NCI-H1105 treated with DMSO at 0.1 percent for 48 hours (cell line): ENCODE measurements around the gene KRT8.

Experiments
- DNase-seq: peaks from one replicate; lab custom pipeline; 2025; lab: John Stamatoyannopoulos, UW

Gene KRT8

GRCh38 chr12:52904509-52905300, at the start of gene KRT8:
Gene KRT8, minus strand, starts transcription at chr12:52905076. Its CDS starts 95 bp downstream, at chr12:52904981.
- peak; percentile 75 for DNase-seq

DNA sequence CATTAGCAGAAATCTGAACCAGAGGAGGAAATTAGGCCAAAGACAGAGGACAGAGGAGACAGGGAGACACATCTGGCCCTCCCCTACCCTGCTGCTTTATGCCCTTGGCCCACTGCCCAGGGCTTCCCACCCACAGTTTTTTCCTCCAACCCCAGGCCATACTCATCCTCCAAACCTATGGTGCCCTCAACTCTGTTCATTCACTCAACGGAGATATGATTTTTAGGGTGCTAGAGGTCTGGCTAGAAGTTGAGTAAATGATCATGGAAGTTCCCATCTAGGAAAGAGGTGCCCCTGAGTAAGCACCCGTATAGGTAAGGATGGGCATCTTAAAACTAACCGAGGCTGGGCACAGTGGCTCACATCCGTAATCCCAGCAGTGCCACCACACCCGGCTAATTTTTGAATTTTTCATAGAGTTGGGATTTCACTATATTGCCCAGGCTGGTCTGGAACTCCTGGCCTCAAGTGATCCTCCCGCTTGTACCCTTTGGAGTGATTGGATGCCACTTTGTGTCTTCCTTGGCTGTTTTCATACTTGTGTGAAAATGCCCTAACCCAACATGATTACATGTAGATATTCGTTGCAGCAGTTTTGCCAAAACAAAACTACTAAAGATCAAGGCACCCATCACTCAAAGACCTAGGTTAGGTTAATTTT, 48.4 kb upstream of the KRT8 start:
- no peak for DNase-seq

GRCh38 chr12:52952076-52952801, 47.4 kb upstream of the KRT8 start:
- no peak for DNase-seq

DNA sequence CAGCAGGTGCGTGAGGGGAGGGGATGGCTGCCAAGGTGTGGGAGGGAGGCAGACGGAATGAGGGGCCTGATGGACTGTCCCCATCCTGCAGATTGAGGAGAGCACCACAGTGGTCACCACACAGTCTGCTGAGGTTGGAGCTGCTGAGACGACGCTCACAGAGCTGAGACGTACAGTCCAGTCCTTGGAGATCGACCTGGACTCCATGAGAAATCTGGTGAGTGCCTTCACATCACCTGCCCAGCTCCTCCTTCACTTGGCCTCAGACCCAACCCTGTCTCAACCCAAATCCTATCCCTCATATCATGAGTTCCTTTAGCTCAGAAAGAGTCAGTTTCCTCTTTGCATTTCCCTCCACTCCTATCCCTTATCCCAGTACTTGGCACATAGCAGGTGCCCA, 46.8 kb upstream of the KRT8 start:
- no peak for DNase-seq

DNA sequence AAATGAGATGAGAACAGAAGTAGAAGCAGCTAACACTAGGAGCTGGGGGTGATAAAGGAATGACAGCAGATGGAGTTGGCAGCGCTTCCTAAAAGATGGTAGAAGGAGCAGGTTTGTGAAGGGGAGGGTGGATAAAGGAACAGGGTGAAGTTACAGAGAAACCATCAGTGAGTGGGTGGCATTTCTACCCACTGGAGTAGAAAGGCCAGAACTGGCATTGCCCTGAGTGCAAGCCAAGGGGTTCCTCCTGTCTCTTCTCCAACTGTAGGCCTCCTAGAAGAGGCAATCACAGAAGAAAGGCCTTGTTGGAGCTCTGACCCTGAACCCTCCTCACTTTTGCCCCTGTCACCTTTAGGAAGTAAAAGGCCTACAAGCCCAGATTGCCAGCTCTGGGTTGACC, 46.2 kb upstream of the KRT8 start:
- no peak for DNase-seq

- no peak for DNase-seq
Observed at GRCh38 chr12:52950553-52950952, 45.7 kb upstream of the KRT8 start.

GRCh38 chr12:52949413-52950331, 44.8 kb upstream of the KRT8 start:
- DNase-seq = peak; percentile 12

DNA sequence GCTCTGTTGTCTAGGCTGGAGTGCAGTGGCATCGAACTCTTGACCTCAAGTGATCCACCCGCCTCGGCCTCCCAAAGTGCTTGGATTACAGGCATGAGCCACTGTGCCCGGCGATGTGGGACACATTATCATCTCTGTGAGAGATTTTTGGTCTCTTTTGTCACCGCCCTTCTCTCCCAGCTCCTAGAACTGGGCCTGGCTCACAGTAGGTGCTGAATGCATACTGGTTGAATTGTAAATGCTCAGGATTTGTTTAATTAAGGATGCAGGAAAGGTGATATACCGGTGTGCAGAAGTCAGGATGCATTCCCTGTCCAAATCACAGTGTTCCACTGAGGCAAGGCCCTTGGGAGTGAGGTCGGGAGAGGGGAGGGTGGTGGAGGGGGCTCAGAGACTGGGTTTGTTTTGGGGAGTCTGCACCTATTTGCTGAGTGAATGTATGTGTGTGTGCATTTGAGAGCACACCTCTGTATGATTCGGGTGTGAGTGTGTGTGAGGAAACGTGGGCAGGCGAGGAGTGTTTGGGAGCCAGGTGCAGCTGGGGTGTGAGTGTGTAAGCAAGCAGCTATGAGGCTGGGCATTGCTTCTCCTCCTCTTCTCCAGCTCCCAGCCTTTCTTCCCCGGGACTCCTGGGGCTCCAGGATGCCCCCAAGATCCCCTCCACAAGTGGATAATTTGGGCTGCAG, 43.0 kb upstream of the KRT8 start:
- no peak for DNase-seq

- DNase-seq = no peak
Observed at GRCh38 chr12:52946797-52947547, 42.1 kb upstream of the KRT8 start.

- no peak for DNase-seq
Observed at GRCh38 chr12:52946334-52946733, 41.5 kb upstream of the KRT8 start.

GRCh38 chr12:52945389-52946232, 40.7 kb upstream of the KRT8 start:
- no peak for DNase-seq

DNA sequence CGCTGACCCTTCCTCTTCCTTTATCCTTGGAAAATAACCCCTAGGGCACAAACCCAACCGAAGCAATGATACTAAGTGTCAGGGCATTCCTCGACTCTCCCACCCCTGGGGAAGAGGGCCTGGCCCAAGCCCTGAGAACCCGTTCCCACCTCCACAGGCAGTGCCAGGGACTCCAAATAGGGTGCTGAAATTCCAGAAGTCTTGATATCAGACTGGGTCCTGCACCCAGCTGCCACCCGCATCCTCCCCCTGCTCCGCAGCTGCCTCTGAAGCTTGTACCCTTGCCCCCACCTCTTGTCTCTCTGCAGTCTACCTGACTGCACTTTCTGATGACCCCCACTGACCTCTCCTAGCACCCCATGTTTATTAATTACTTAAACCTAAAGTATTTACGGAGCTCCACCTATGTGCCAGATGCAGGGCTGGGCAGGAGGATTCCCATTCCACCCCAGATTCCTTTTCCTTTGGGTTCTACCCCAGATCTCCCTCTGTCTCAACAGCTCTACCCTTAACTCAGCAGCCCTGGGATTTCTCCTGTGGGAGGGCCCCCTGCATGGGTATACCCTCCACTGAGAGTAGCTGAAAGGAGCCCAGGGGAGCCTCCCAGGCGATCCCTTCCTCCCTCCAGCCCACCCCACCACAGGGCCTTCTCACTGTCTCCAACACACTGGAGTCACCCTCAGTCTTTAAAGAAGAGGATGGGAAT, 40.0 kb upstream of the KRT8 start:
- DNase-seq = no peak

DNA sequence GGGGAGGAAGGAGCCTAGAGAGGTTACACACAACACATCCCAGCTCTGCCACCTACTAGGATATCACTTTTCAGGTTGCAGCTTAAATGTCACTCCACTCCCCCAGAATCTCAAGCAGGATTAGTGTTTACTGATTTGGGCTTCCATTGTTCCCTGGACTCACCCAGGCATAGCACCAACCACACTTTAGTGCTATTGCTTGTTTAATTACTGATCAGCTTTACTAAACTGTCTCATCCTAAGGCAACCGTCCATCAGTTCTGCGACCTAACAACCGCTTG, 38.0 kb upstream of the KRT8 start:
- DNase-seq = no peak

DNA sequence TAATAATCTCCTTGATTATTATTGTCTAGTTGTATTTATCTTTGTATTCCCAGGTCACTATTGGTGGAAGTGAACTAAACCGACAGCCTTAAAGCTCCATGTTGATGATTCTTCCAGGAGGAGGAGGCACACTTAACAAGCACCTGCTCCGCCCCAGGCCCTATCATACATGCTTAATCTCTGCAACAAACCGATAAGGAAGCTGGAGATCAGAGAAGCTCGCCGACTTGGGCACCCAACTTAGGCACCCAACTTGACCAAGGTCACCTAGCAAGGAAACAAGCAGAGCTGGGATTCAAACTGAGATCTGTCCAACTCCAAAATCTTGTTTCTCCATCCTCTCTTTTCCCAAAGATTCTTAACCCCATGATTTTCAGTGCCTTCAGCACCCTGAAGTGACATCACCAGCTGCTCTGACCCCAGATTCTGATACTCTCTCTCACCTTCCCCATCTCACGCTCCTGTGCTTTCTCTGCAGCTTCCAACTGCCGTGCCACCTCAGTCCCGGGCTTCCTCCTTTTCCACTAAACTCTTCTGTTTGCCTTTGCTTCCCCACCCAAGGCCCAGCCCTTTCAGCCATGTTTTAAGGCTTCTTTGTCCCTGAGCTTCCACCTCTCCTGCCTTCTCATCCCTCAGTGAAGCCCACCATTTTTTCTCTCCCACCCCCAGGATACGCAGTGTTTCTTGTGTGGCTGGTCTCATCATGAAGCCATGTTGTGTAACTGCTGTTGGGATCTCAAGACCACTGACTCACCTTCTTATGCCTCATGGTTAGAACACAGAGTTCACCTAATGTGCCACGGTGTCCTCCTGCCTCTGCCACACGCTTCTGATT, 37.4 kb upstream of the KRT8 start:
- DNase-seq = no peak

- DNase-seq = no peak
Observed at GRCh38 chr12:52929538-52929937, 24.7 kb upstream of the KRT8 start.

- DNase-seq = no peak
Observed at GRCh38 chr12:52927964-52928363, 23.1 kb upstream of the KRT8 start.

DNA sequence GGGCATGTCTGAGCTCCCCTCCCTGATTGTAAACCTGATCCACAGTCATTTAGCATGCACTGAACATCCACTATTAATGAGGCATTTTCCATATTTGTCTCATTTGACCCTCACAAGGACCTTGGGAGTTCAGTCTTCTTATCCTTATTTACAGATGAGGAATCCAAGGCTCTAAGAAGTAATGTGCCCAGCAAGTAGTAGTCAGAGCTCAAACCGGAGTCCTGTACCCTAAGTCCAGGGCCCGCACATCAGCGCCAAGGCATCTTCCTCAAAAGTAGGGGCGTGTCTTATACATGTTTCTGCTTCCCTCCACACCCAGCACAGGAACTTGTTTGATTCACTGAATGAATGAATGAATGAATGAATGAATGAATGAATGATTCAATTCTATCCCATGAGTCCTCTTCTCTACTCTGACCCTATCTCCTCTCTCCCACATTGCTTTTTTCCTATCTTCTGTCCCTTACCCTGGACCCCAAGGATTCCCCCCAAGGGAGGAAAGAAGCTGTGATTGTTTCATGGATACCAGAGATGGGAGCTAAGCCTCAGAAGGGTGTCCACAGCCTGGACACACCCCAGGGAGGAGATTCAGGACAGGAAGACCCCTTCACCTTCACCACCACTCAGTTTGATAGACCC, 21.8 kb upstream of the KRT8 start:
- no peak for DNase-seq
